GM18498 (cell line): ENCODE measurements around the gene CLDN19.
"Not testable (repeated sequence)": the region's sequence is repeated elsewhere in the genome, so short reads cannot be mapped to it uniquely, and the experiment has no call there.

ENCODE experiments used
- ATAC-seq: cut with Tn5 transposase; IDR thresholded peaks from one replicate; pipeline ENCODE4 v1.9.1; 2021; ENCODE audit warnings: mild to moderate bottlenecking, moderate library complexity; ENCODE audit not compliant: unreplicated experiment

Gene CLDN19

GRCh38 chr1:42713293-42713692 is 26.7 kb downstream of the CLDN19 start:
- no peak for ATAC-seq

DNA sequence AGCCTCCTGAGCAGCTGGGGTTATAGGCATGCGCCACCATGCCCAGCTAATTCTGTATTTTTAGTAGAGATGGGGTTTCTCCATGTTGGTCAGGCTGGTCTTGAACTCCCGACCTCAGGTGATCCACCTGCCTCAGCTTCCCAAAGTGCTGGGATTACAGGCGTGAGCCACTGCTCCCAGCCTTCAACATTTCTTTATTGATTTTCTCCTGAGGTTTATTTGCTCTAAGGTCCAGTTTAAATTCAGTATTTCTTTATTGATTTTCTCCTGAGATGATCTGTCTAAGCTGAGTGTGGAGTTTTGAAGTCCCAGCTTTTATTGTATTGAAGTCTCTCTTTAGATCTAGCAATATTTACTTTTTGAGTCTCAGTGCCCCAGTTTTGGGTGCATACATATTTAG is 27.2 kb downstream of the CLDN19 start:
- ATAC-seq: not testable (repeated sequence)

- no peak for ATAC-seq
Measured at GRCh38 chr1:42703888-42704464, 36.1 kb downstream of the CLDN19 start.

DNA sequence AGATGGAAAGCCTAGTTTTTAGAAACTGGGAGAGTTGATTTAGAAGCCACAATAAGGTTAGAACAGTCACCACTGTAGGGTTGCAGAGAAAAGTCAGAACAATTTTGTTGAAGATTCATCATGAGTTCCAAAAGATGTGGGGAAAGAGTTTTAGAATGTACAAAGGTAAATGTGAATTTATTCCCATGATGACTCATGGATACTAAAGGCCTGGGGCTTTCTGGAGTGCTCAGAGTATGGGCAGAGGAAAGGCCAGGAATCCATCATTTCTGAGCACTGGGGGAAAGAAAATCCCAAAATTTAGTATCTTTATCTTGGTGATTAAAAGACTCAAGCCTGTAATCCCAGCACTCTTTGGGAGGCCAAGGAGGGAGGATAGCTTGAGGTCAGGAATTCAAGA is 40.0 kb downstream of the CLDN19 start:
- no peak for ATAC-seq

- ATAC-seq: no peak
Measured at GRCh38 chr1:42698081-42698813, 41.8 kb downstream of the CLDN19 start.

DNA sequence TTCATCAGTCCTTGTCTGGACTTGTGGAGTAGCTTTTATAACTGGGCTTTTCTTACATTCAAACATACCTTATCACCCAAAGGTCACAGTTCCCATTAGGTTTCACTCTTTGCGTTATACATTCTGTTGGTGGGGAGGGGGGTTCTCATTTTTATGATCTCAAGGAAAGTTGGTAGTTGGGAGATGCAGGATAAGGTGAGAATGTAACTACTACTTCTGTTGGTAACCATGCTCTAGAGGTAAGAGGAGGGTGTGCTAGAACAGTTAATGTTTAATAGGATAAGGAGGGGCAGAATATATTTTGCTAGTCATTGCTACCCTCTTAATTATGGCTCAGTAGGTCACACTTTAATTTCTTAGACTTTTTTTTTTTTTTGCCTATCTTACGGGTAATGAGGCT is 47.1 kb downstream of the CLDN19 start:
- ATAC-seq: no peak

GRCh38 chr1:42692461-42692860 is 47.6 kb downstream of the CLDN19 start:
- no peak for ATAC-seq

- no peak for ATAC-seq
Measured at GRCh38 chr1:42691157-42691498, 48.9 kb downstream of the CLDN19 start.

DNA sequence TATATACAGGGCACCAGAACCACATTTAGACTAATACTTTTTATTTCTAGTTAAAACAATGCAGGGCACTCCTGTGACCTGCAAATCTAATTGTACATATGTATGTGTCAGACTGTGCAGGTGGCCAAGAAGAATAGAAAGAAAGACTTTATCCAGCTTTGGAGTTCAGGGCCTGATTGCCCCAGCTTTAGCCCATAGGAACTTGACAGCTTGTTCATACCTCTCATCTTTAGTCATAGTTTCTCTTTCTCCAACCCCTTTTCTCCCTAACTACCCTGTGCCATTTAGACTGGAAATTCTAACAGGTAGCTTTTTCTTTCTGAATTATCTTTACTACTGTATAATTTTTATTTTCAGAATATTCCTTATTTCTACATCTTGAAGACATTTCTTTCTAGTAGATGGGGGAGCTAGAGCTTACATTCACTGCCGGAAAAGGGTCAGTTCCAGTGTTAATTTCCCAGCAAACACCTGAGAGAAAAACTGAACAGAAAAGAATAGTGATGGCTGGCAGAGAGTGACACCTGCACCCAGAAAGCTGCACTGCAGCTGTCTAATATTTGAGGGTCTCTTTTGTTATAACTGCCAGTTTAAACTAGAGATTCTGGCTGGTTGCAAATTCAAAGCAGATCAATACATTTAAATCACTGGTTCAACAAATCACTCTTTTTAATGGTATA is 49.4 kb downstream of the CLDN19 start:
- ATAC-seq: no peak

- no peak for ATAC-seq
Measured at GRCh38 chr1:42689912-42690311, 50.1 kb downstream of the CLDN19 start.

DNA sequence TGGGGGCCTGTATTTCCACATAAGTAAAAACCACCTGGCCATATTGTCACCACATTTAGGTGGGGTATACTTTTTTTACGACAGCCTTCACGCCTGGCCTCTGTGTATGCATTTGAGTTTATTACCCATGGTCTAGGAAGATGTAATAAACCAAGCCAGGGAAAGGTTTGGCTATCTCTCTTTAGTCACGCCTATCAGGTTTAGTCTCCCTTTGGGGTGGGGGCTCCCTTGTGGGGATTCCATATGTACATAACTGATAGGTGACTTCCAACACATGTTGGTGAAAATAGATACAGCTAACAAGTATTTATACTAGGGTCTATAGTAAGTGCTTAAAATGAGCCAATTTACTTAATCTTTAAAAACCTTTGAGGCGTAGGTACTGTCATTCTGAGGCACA is 53.6 kb downstream of the CLDN19 start:
- ATAC-seq: no peak

GRCh38 chr1:42684139-42684538 is 55.9 kb downstream of the CLDN19 start:
- no peak for ATAC-seq
